Activated naive CD8-positive, alpha-beta T cell (primary cell): ENCODE results near the gene FOXN3.
A peak's percentile ranks its signal among the peaks of the same experiment; 100 is the strongest.
"Not testable (repeated sequence)": the region's sequence is repeated elsewhere in the genome, so short reads cannot be mapped to it uniquely, and the experiment has no call there.

ENCODE experiments used
- H3K27ac Mint-ChIP-seq: one replicate; pipeline ENCODE4 v1.8.0; 2021; ENCODE audit warnings: mixed read lengths
- H3K27me3 Mint-ChIP-seq: one replicate; pipeline ENCODE4 v1.8.0; 2021; ENCODE audit warnings: mixed read lengths
- H3K36me3 Mint-ChIP-seq: one replicate; pipeline ENCODE4 v1.8.0; 2021; ENCODE audit warnings: mixed read lengths
- H3K4me1 Mint-ChIP-seq: one replicate; pipeline ENCODE4 v1.8.0; 2021; ENCODE audit warnings: low read depth, mixed read lengths
- H3K4me3 Mint-ChIP-seq: one replicate; pipeline ENCODE4 v1.8.0; 2021; ENCODE audit warnings: mild to moderate bottlenecking, mixed read lengths
- H3K9me3 Mint-ChIP-seq: one replicate; pipeline ENCODE4 v1.8.0; 2021; ENCODE audit warnings: low read depth, mixed read lengths

FOXN3 gene

DNA sequence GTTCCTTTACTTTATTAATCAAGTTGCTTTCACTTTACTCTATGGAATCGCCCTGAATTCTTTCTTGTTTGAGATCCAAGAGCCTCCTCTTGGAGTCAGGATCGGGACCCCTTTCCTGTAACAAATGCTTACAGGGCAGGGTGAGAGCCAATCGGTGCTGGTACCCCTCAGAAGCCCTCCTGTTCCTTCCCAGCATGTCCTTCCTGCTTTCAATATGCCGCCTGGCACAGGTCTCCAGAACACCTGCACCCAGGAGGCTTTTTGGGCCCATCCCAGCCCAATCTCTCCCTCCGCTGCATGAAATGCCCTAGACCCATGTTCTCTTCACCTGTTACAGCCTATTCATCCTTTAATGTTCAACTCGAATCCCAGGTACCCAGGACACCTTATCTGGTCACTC, 122.2 kb downstream of the FOXN3 start:
- Mint-ChIP-seq H3K9me3 (no peaks in the 10 kb centered on the region), H3K4me1 (peaks cover 57% of the 10 kb centered on the region), H3K4me3 (no peak overlapping the region), H3K27ac (no peak overlapping the region), H3K27me3 (no peaks in the 10 kb centered on the region), H3K36me3 (peaks cover 7% of the 10 kb centered on the region)

GRCh38 chr14:89294469-89294868, 122.6 kb downstream of the FOXN3 start:
- peaks cover 54% of the 10 kb centered on the region for H3K4me1 Mint-ChIP-seq
- not testable (repeated sequence) for H3K4me3 Mint-ChIP-seq, H3K36me3 Mint-ChIP-seq, H3K9me3 Mint-ChIP-seq, H3K27ac Mint-ChIP-seq, H3K27me3 Mint-ChIP-seq

- peaks cover 53% of the 10 kb centered on the region for H3K4me1 Mint-ChIP-seq
- no peaks in the 10 kb centered on the region for H3K27me3 Mint-ChIP-seq
- no peak overlapping the region for H3K27ac Mint-ChIP-seq
- peaks cover 6% of the 10 kb centered on the region for H3K36me3 Mint-ChIP-seq
- H3K4me3 Mint-ChIP-seq, result no peak overlapping the region
- H3K9me3 Mint-ChIP-seq, result no peaks in the 10 kb centered on the region
These were observed 123.0 kb downstream of the FOXN3 start for GRCh38 chr14:89294060-89294459.

DNA sequence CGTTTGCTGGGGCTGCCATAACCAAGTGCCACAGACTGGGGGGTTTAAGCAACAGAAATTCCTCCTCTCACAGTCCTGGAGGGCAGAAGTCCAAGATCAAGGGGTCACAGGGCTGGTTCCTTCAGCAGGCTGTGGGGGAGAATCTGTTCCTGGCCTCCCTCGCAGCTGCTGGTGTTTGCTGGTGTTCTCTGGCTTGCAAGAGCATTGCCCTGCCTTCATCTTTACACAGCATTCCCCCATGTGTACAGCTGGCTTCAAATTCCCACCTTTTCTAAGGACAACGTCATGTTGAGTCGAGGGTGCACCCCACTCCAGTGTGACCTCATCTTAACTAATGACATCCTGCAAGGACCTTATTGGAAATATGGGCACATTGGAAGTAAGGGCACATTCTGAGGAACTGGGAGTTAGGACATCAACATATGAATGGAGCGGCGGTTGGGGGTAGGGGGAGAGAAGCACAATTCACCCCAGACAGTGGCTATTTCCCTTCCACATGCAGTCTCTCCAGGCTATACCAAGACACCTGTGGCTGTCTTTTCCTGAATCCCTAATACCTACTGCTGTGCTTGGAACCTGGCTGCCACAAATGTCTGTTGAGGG, 123.6 kb downstream of the FOXN3 start:
- Mint-ChIP-seq H3K4me3 (no peak overlapping the region), H3K4me1 (peaks cover 47% of the 10 kb centered on the region), H3K27ac (peak overlapping the region; percentile 77), H3K36me3 (peaks cover 6% of the 10 kb centered on the region), H3K9me3 (no peaks in the 10 kb centered on the region), H3K27me3 (no peaks in the 10 kb centered on the region)

GRCh38 chr14:89292579-89293313, 124.3 kb downstream of the FOXN3 start:
- no peak overlapping the region for H3K4me3 Mint-ChIP-seq

GRCh38 chr14:89291351-89291940, 125.6 kb downstream of the FOXN3 start:
- Mint-ChIP-seq H3K36me3 (peaks cover 2% of the 10 kb centered on the region), H3K27ac (no peak overlapping the region), H3K27me3 (no peaks in the 10 kb centered on the region), H3K4me1 (peaks cover 52% of the 10 kb centered on the region), H3K4me3 (no peak overlapping the region), H3K9me3 (no peaks in the 10 kb centered on the region)

More at GRCh38 chr14:89292579-89293313, 124.3 kb downstream of the FOXN3 start:
- H3K27me3 Mint-ChIP-seq, result no peaks in the 10 kb centered on the region
- H3K9me3 Mint-ChIP-seq, result no peaks in the 10 kb centered on the region
- H3K27ac Mint-ChIP-seq, result peak overlapping the region; percentile 77
- H3K36me3 Mint-ChIP-seq, result peaks cover 2% of the 10 kb centered on the region
- peaks cover 46% of the 10 kb centered on the region for H3K4me1 Mint-ChIP-seq

DNA sequence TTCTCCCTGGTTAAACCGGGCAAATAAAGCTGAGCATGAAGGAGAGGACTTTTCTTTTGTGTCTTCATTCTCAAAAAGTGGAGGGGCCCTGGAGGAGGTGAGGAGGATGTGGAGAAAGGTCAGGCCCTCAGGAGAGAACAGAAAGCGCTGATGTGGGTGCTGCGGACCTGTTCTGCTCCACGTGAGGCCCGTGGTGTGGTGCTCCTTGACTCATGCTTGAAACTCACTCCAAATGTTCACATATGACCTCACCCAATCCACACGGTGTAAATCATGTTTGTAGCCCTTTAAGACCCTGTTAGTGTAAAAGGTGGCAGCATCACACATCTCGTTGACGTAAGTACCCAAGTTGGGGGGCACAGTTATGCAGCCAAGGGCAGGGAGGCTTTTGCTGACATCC, 126.2 kb downstream of the FOXN3 start:
- no peaks in the 10 kb centered on the region for H3K9me3 Mint-ChIP-seq
- no peak overlapping the region for H3K27ac Mint-ChIP-seq

GRCh38 chr14:89289477-89289876, 127.6 kb downstream of the FOXN3 start:
- Mint-ChIP-seq H3K27me3 (no peaks in the 10 kb centered on the region), H3K9me3 (no peaks in the 10 kb centered on the region), H3K36me3 (peaks cover 5% of the 10 kb centered on the region), H3K4me1 (peaks cover 59% of the 10 kb centered on the region), H3K4me3 (no peak overlapping the region), H3K27ac (peak overlapping the region; percentile 28)

More for the DNA sequence above, 126.2 kb downstream of the FOXN3 start:
- peaks cover 56% of the 10 kb centered on the region for H3K4me1 Mint-ChIP-seq
- H3K27me3 Mint-ChIP-seq, result no peaks in the 10 kb centered on the region
- no peak overlapping the region for H3K4me3 Mint-ChIP-seq
- peaks cover 4% of the 10 kb centered on the region for H3K36me3 Mint-ChIP-seq

DNA sequence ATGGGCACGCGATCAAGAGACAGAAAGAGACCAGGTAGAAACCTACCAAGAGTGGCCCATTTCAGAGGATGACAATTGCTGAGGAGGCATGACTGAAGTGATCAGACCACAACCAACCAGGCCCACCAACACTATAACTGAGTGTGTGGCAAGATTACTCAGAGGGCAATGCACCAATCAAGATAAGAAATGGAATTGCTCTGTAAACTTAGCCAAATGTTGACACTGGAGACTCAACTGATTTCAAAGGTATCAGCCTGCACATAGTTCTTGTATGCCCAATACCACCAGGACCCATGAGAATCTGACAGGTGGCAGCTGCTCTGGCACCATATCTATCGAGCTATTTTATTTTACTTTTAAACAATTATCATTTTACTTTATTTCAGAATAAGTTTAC, 128.9 kb downstream of the FOXN3 start:
- no peaks in the 10 kb centered on the region for H3K27me3 Mint-ChIP-seq
- H3K4me1 Mint-ChIP-seq, result peaks cover 57% of the 10 kb centered on the region
- peaks cover 8% of the 10 kb centered on the region for H3K36me3 Mint-ChIP-seq
- no peak overlapping the region for H3K27ac Mint-ChIP-seq
- H3K4me3 Mint-ChIP-seq, result no peak overlapping the region
- H3K9me3 Mint-ChIP-seq, result no peaks in the 10 kb centered on the region

GRCh38 chr14:89284333-89285058, 132.5 kb downstream of the FOXN3 start:
- H3K36me3 Mint-ChIP-seq, result peaks cover 11% of the 10 kb centered on the region
- H3K27ac Mint-ChIP-seq, result peak overlapping the region; percentile 79
- no peaks in the 10 kb centered on the region for H3K9me3 Mint-ChIP-seq
- H3K4me3 Mint-ChIP-seq, result no peak overlapping the region
- no peaks in the 10 kb centered on the region for H3K27me3 Mint-ChIP-seq
- peaks cover 65% of the 10 kb centered on the region for H3K4me1 Mint-ChIP-seq

GRCh38 chr14:89283327-89284060, 133.5 kb downstream of the FOXN3 start:
- Mint-ChIP-seq H3K27me3 (no peaks in the 10 kb centered on the region), H3K4me3 (peak overlapping the region; percentile 30), H3K36me3 (peaks cover 15% of the 10 kb centered on the region), H3K4me1 (peaks cover 72% of the 10 kb centered on the region), H3K27ac (peak overlapping the region; percentile 46), H3K9me3 (no peaks in the 10 kb centered on the region)

DNA sequence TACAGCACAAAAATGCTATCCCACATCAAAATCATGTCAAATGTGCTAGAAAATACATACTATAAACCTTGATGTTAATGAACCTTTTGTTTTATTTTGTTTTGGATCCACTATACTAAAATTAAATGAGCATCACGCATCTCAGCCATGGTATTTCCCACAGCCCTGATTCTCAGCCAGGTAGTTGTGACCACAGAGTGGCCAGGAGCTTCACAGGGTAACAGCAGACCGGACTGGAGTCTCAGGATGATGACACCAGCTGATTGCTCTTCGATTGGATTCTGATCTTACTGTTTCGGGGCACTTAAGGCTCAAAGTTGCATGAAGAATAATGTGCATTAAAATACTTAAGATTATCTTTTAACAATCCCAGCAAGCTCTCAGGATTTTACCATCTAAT, 134.8 kb downstream of the FOXN3 start:
- Mint-ChIP-seq H3K36me3 (peaks cover 20% of the 10 kb centered on the region), H3K27me3 (no peaks in the 10 kb centered on the region), H3K27ac (no peak overlapping the region), H3K4me3 (no peak overlapping the region), H3K9me3 (no peaks in the 10 kb centered on the region), H3K4me1 (peaks cover 77% of the 10 kb centered on the region)

GRCh38 chr14:89280600-89280999, 136.4 kb downstream of the FOXN3 start:
- H3K4me1 Mint-ChIP-seq, result peaks cover 82% of the 10 kb centered on the region
- H3K27ac Mint-ChIP-seq, result no peak overlapping the region
- no peak overlapping the region for H3K4me3 Mint-ChIP-seq
- H3K9me3 Mint-ChIP-seq, result no peaks in the 10 kb centered on the region
- H3K36me3 Mint-ChIP-seq, result peaks cover 25% of the 10 kb centered on the region
- H3K27me3 Mint-ChIP-seq, result no peaks in the 10 kb centered on the region

DNA sequence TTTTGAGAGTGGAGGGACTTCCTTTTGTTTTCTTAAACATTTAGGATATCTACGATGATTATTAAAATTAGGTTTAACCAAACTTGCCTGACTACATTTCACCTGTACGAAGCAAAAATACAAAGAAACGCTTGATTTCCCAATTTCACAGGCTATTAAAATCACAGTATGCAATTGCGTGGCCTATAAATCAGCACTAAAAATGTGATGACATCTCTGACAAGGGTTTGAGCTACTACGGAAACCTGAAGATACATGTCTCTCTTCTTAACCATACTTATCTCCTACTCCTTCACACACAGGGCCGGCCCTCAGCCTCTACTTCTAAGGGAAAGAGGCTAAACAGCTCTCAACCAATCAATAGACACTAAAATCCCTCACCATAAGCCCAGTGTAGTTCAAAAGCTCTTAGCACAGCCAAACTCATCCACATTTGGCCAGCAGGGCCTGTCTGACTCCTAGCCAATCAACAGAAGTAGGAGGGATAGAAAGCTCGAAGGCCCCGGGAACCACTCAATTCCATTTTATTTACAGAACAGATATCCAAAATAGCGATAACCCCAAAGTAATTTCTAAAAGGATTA, 137.3 kb downstream of the FOXN3 start:
- no peaks in the 10 kb centered on the region for H3K27me3 Mint-ChIP-seq

More for the DNA sequence above, 137.3 kb downstream of the FOXN3 start:
- Mint-ChIP-seq H3K36me3 (peaks cover 28% of the 10 kb centered on the region), H3K9me3 (no peaks in the 10 kb centered on the region), H3K4me1 (peaks cover 83% of the 10 kb centered on the region), H3K4me3 (peak overlapping the region; percentile 15), H3K27ac (peak overlapping the region; percentile 54)
